ENCODE measurements around the gene LPGAT1. TPM values are rescaled to one million over a fixed set of nuclear protein-coding genes. Genes with fewer than 3 reads are reported as not detected.
"Not testable (repeated sequence)": the region's sequence is repeated elsewhere in the genome, so short reads cannot be mapped to it uniquely, and the experiment has no call there.

Gene LPGAT1, protein sequence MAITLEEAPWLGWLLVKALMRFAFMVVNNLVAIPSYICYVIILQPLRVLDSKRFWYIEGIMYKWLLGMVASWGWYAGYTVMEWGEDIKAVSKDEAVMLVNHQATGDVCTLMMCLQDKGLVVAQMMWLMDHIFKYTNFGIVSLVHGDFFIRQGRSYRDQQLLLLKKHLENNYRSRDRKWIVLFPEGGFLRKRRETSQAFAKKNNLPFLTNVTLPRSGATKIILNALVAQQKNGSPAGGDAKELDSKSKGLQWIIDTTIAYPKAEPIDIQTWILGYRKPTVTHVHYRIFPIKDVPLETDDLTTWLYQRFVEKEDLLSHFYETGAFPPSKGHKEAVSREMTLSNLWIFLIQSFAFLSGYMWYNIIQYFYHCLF
- 26.5 TPM for polyA plus RNA-seq (2013, experiment 1 of 2; ENCODE audit: insufficient read length)
- 24.5 TPM for polyA plus RNA-seq (2013, experiment 2 of 2; ENCODE audit: insufficient read length)

DNA sequence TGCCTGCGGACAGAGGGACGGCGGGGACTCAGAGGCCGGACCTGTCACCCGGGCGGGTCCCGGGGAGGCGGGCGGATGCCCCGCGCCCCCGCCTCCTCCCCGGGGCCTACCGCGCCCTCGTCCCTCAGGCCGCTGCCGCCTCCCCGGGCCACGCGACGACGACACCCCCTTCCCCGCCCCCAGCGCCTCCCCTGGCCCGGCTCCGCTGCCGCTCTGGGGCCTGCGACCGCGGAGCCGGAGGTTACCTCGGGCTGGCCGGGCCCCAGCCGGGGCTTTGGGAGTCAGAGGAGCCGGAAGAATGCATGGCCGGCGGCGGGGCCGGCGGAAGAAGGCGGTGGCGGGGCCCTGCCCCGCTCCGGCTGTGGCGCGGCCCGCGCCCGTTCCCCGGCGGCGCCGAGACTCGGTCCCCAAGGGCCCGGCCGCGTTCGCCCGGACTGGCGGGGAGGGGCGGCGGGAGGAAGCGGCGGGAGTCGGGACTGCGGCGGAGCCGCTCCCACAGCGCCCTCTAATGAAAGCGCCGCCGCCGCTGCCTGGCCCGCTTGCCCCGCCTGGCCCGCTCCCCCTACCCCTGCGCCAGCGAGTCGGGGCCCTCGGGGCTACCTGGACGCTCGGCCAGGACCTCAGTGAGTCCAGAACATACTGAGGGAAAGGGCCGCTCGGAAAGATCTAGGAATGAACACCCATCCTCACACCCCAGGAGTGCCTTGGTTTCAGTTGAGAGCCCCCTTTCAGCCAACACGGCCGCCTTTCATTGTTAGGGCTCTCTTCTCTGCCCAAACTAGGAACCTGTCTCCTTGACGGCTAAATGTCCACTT is at the start of gene LPGAT1:
TSS of gene LPGAT1 (minus strand) at position 436 of the 815 bp plus-strand sequence. CDS start 1,467 bp downstream, outside the sequence.
- DNase-seq: peak; percentile 70

DNA sequence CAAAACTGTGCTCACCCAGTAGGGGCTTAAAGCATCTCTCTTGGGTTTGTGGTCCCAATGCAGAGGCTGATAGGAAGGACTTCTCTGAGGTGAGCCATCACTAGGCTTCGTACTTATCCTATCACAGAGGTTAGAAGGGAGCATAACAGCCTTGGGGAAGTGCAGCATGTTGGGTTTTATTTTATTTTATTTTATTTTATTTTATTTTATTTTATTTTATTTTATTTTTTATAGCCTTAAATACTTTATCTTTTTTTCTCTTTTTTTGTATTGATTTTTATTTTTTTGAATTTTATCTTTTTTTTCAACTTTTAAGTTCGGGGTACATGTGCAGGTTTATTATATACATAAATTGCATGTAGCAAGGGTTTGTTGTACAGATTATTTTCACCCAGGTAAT is 48.9 kb upstream of the LPGAT1 start:
- no peak for DNase-seq

DNA sequence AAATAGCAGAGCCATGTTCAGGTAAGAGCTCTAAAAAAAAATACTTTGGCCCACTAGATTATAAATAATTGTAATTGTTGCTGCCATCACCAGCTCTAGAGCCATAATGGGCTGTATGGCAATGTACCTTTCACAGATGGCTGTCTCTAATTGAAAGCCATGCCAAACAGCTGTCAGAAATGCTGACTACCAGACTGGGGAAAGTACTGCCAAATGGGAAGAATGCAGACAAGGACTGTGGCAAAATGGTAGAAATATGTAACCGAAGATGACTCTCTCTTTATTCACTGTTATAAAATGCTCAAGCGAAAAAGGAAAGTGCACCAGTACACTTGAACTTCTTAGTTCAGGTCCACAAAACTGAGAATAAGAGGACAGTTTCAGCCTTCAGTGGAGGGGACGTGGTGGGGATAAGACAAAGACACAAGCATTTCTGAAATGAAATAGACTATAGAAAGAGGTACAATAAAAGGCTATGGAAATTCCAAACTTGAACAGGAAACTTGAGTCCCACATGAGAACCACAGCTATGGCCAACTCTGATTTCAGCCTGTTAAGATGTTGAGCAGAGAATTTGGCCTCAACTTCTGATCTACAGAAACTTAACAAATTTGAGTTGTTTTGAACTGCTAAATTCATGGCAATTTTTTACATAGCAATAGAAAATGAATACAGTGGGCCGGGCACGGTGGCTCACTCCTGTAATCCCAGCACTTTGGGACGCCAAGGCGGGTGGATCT is 46.5 kb upstream of the LPGAT1 start:
- no peak for DNase-seq

DNA sequence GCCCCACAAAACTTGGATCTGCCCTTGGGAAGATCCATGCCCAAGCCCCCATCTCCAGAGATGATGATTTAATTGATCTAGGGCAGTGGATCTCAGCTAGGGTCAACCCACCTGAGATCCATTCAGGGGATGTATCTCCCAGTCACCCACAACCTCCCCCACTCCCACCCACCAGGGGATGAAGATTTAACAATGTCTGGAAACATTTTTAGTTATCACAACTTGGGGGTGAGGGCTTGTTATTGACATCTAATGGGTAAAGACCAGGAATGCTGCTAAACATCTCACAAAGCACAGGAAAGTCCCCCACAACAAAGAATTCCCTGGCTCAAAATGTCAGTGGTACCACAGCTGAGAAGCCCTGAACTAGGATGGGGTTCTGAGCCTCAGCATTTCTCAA is 45.0 kb upstream of the LPGAT1 start:
- no peak for DNase-seq

DNA sequence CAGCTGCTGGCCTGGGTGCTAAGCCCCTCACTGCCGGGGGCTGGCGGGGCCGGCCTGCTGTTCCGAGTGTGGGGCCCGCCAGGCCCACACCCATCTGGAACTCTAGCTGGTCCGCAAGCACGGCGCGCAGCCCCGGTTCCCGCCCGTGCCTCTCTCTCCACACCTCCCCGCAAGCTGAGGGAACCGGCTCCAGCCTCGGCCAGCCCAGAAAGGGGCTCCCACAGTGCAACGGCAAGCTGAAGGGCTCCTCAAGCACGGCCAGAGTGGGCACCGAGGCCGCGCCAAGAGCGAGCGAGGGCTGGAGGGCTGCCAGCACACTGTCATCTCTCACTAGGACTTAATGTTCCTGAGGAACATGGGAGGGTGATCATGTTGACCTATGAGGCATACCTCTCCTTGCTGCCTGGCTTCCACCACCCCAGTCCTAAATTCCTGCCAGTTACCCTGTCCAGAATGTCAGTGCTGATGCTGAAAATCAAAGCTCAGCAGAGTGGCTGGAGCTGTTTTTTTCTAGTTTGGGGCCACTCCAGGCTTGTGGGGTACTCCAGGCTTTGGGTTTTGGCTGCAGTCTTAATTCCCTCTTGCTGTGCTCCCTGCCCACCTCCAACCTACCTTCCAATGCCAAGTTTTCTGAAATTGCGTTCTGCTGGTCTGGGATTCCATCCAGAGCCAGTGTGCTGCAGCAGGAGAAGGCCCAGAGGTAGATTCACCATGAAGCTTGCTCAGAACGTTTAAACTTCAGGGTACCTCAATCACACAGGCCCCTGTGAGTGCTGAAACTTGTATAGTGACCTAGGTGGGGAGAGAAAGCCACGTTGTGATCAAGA is 44.2 kb upstream of the LPGAT1 start:
- DNase-seq: no peak

DNA sequence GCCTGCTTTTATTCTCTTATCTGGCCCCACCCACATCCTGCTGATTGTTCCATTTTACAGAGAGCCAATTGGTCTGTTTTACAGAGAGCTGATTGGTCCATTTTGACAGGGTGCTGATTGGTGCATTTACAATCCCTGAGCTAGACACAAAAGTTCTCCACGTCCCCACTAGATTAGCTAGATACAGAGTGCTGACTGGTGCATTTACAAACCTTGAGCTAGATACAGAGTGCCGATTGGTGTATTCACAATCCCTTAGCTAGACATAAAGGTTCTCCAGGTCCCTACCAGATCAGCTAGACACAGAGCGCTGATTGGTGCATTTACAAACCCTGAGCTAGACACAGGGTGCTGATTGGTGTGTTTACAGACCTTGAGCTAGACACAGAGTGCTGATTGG is 43.2 kb upstream of the LPGAT1 start:
- not testable (repeated sequence) for DNase-seq

DNA sequence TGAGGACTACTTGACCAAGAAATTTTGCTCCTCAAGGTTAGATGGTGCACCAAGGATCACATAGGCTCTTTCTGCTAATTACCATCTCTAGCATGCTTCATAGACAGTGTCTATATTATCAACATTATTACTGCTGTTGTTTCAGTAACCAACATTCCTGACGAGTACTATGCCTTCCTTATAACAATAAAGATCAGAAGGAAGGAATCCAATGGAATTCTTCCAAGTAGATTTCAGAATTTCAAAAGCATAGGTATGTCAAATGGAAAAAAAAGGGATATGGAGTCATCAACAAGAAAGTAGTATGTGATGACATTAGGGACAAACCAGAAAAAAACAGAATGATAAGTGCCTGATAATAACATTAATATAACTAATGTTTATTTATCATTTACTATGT is 39.6 kb upstream of the LPGAT1 start:
- DNase-seq: no peak

DNA sequence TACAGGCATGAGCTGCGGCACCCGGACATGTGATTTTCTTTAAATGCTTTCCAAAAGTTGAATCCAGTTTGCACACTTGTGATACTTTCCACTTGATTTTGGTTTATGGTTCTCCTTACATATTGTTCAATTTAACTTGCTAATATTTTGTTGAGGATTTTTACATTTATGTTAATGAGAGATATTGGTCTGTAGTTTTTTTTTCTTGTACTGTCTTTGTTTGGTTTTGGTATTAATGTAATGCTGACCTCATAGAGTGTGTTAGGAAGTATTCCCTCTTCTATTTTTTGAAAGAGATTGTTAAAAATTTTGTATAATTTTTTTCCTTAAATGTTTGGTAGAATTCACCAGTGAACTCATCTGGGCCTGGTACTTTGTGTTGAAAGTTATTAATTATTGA is 34.6 kb upstream of the LPGAT1 start:
- DNase-seq: no peak

DNA sequence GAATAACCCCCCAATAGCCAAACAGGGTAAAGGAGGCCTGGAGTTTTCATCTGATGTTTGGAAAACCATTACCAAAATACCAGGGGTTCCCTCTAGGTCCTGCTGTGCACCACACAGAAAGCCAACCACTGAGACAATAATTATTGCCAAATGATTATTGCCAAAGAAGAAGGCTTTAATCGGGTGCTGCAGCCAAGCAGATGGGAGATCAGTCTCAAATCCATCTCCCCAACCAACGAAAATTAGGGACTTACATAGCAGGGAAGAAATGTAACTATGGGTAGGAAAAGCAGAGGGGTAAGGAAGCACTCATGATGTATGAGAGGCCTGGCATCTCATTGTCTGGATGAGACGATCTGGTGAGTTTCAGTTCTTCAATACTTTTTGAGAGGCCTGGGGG is 28.8 kb upstream of the LPGAT1 start:
- DNase-seq: no peak

DNA sequence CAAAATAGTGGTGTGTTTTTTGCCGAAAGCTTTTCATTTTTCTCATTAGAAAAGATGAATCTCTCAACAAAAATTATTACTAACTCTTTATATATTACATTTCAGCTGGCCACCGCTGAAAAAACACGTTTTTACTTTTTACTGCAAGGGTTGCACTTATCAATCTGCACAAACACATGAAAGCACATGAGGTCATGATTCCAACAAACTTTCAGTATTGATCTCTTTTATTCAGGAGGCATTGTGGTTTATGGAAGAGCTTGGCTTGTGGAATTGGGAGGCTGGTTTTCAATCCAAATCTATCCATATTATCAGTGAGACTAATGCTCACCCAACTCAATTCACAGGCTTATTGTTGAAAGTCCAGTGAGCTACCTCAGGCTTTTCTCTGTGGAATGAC is 20.6 kb upstream of the LPGAT1 start:
- no peak for DNase-seq

DNA sequence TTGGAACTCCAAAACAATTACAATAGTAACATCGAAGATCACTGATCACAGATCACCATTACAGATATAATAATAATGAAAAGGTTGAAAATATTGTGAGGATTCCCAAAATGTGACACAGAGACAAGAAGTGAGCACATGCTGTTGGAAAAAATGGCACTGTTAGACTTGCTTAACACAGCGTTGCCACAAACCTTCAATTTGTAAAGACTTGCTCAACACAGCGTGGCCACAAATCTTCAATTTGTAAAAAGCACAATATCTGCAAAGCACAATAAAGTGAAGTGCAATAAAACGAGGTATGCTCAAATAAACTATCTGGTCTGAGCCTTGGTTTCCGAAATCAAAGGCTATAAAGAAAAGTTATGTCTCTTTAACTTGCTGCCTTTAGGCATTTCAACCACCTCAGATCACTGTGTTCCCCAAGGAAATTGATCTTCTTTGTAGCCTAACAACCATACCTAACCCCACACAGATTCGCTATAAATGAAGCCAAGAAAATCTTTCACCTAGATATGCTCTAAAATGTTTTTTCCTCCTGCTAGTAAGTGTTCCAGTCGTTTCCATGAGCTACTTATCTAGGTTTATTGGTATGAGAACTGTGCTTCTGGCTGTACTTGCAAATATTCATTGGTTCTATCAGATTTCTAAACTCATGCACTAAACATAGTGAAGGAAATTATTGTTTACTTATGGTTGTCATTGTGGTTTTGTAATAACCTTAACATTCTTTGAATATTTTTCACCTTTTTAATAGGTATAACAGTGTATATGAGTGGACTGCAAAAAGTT is 13.1 kb upstream of the LPGAT1 start:
- no peak for DNase-seq

DNA sequence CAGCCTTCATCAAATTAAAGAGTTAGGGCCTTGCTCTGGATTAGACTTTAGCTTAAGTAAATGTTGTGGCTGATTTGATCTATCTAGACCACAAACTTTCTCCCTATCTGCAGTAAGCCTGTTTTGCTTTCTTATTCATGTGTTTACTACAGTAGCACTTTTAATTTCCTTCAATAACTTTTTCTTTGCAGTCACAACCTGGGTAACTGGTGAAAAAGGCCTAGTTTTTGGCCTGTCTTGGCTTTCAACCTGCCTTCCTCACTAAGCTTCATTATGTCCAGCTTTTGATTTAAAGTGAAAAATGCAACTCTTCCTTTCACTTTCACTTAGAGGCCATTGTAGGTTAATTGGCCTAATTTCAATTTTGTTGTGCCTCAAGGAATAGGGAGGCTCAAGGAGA is 12.5 kb upstream of the LPGAT1 start:
- DNase-seq: no peak

DNA sequence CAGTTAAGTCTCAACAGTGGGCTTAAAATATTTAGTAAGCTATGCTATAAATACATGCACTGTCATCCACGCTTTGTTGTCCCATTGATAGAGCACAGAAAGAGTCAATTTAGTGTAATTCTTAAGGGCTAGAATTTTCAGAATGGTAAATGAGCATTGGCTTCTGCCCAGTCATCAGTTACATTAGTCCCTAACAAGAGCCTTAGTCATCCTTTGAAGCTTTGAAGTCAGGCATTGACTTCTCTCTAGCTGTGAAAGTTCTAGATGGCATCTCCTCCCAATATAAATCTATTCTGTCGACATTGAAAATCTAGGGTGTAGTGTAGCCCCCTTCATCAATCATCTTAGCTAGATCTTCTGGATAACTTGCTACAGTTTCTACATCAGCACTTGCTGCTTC is 12.0 kb upstream of the LPGAT1 start:
- DNase-seq: no peak

DNA sequence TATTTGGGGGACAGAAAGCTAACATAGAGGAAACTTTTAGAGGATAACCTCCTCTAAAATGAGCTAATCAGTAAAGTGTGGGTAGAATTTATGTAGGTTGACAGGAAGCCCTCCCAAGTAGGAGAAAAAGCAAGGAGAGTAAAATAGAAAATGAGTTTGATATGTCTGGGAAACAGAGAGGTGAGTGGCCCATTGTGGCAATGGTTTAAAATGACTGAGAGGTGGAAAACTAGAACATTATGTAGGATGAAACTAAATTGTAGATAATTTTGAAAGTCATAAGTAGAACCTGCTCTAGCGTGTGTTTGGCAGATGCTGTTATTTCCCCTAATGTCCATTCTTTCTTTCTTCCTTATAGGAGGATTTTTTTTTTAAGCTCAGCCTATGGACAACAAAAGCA is 8.5 kb upstream of the LPGAT1 start:
- no peak for DNase-seq

DNA sequence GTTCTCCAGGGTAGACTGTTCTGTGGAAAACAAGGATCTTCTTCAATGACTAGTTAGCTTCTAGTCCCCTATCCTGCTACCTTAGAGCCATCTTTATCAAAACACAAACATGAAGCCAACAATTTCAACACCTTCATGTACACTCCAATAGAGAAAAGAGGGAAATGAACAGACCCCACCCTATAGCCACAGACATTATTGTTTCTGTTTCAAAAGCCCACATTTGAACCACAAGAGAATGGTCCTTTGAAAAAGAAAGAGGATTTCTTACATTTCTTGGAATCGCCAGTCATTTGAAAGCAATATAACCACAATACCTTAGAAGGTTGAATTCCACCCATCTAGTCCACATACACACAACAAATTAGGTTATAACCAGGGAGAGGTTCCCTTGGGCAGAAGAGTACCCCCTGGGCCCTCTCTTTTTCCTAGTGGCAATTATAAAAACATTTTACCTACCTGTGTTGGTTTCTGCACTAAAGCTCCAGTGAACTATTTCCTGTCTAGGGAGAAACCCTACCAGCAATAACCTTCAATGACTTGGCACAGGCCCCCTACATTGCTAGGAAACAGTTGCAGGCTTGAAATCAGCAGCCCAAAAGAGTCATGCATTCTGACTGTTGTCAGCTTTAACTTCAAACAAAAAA is 2.7 kb upstream of the LPGAT1 start:
- no peak for DNase-seq

DNA sequence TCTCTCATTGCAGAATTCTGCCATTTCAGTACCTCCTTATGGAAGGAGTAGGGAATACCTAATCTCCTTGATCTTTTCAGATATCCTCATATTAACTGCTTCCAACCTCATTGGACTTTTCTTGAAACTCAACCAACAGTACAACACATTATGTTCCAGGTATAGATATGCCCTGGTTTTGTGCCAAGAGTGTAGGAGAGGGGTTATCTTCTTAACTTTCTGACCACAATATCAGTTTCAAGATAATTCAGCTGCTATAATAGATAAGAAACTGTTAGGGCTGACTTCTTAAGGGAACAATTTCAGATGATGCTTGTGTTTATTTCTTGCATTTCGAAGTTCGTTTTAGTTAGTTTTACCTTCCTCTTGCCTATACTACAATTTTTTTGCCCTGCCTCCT is 2.1 kb upstream of the LPGAT1 start:
- no peak for DNase-seq

DNA sequence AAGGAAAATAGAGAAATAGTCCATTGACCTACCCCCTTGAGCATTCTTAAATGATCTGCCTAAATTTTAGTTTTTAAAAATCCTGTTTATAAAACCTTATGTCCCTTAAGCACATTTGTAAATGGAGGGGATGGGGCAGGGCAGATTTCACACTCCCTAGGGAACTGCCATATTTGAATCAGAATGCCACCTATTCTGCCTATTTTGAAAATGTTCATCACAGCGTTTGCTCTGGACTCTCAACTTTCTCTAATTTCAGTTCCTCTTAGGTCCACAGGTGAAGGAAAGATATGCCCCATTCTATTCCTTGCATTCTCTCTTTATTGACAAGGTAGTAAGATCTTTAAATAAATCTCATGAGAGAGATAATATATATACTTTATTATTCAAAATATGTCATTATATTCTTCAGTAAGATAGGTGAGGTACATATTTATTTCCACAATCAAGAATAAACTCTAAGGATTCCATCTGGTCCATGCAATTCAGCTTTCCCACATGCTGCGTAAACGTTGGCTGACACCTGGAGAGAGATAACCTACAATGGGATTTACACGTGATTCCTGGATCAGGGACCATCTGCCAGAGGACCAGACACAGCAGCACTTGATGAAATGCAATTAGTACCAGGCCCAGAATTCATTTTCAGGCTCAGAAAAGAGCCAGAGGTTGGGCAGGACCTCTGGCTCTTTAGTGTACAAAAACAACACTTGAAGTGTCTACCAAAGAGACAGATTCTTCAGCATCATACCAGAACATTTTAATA is 1.2 kb upstream of the LPGAT1 start:
- DNase-seq: no peak

DNA sequence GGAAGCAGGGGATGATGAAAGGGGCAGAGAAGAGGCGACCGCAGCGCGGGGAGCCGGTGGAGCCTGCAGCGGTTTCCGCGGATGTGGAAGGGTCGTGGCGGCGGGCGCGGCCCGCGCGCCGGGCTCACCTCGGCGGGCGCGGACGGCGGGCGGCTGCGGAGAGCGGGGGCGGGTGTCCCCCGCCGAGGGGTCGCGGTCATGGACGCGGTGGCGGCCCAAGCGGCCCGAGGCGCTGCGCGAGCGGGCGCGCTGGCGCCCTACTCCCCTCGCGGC is 572 bp downstream of the LPGAT1 start:
- DNase-seq: peak; percentile 8

DNA sequence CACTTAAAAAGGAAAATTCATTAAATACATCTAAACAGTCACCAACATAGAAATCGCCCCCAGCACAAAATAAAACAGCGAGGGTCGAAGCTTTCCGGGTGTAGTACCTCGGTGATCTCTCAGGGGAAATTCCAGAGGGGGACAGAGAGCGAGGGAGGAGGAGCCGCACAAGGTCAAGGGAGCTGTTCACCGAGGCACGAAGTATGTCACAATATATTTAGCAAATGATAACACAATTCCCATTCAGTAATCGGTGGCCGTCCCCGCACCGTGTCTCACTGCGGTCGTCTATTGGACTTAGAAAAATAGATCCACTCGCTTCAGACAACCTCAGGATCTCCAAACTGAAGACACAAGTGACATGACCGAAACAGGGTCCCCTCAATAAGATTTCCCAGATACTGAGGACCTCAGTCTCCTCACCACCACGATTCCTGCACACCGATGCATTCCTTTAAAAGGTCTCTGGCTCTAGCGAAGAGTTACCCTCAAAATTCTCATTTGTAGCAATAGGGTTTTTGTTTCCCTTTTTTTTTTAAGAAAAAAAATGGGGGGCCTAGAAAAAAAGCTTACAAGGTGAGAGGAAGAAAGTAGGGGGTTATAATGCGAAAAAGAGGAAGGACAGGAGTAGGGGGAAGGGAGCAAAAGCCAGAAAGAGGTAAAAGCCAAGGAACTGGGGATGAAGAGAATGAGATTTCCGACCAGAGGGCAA is 1.1 kb downstream of the LPGAT1 start:
- DNase-seq: peak; percentile 31

Data from fibroblast of skin of abdomen (primary cell).